ENCODE data around the gene ENAH. TPM values are rescaled to one million over a fixed set of nuclear protein-coding genes. Genes with fewer than 3 reads are reported as not detected.

Gene ENAH
- total RNA-seq, 1 experiment from 2014 or later: 100 TPM

- Histone ChIP-seq H3K4me2 (ENCODE audit: low read length) (no peak overlapping the region), H2AFZ (ENCODE audit: low read depth, low read length, poor library complexity, severe bottlenecking) (no peak overlapping the region), H3K36me3 (ENCODE audit: control insufficient read depth in 1 of 2, insufficient read depth in 2 of 2, low read length in 2 of 2) (0 out of 4 replicates have a peak, but pooled peaks cover 4 to 6% of the 10 kb centered on the region in 2 experiments), H3K27me3 (ENCODE audit: insufficient read depth, low read length) (no peaks in the 10 kb centered on the region), H3K27ac (ENCODE audit: low read depth, low read length) (no peak overlapping the region), H3K9me3 (ENCODE audit: control insufficient read depth in 1 of 2, insufficient read depth in 1 of 2, low read depth in 1 of 2, low read length in 2 of 2) (no peaks in the 10 kb centered on the region), H4K20me1 (ENCODE audit: insufficient read depth) (no peaks in the 10 kb centered on the region), H3K9me2 (ENCODE audit: insufficient read depth) (no peaks in the 10 kb centered on the region), H3K4me3 (replicated peaks in 1 of 2; ENCODE audit: low read depth in 1 of 2, low read length in 2 of 2) (no peak overlapping the region), H3K4me1 (ENCODE audit: control insufficient read depth in 1 of 2, insufficient read depth in 2 of 2, low read length in 2 of 2) (no peaks in the 10 kb centered on the region), H3K9ac (ENCODE audit: low read length) (no peak overlapping the region), H3K79me2 (ENCODE audit: insufficient read depth, low read length) (no peaks in the 10 kb centered on the region)
- intact Hi-C loops (cut with micrococcal nuclease): no loop called here
- ChIA-PET RAD21 (ENCODE audit: low non-redundant PET in 1 of 2, low total read pairs in 2 of 2, uncharacterized antibody in 2 of 2, unreplicated experiment in 2 of 2) (no interaction called here), POLR2A (no interaction called here), CTCF (no interaction called here)
- TF ChIP-seq POLR2A (IDR thresholded peaks at IDR 0.05; ENCODE audit: borderline replicate concordance, extremely low read depth, insufficient read depth, insufficient read length) (no peak), ZNF274 (IDR thresholded peaks at IDR 0.05; ENCODE audit: low read depth, low read length) (no peak), JUND (IDR thresholded peaks at IDR 0.05) (no peak), YY1 (IDR thresholded peaks at IDR 0.05; ENCODE audit: extremely low read depth, insufficient replicate concordance, low read depth, low read length) (no peak)
- no TSS peak for BruUV-seq (replicated peaks)
- DNase-seq (ENCODE audit: low read depth, low spot score) (no peak), ATAC-seq (no peak)
Observed at GRCh38 chr1:225494789-225495359, 158.0 kb downstream of the ENAH start.

DNA sequence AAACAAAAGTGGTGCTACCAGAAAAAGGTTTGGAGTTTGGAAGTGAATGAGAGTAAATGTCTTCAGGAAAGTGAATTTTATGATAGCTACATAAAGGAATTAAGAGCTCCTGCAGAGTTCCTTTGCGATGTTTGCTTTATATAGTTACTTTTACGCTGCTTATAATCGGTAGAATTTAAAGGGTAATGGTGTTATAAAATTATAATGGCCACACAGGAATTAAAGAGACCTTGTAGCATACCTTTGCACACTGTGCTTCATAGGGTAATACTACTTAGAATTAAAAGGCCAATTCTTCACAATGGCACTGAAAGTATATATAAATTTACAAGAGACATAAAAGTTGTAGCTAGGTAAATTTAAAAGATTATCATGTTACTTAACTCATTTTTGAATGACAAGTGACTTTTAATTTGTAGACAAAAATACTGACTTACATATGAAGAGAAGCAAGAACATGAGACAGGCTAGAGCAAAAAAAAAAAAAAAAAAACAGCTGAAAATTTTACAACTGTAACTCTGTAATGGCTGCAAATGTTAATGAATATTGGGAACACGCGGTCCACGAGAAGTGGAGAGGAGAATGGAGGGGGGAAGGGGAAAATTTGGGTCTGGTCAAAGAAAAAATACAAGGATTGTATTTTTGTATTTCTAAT, 159.2 kb downstream of the ENAH start:
- ChIA-PET RAD21 (ENCODE audit: low non-redundant PET in 1 of 2, low total read pairs in 2 of 2, uncharacterized antibody in 2 of 2, unreplicated experiment in 2 of 2) (no interaction called here), POLR2A (no interaction called here), CTCF (interaction anchor here (0.8 to 1.2 kb wide), 2 partner anchors 11 to 284 kb away, joined by 3 read pairs; partner anchors contain the start of gene SRP9)
- Histone ChIP-seq H3K27ac (ENCODE audit: low read depth, low read length) (no peak overlapping the region), H3K9ac (ENCODE audit: low read length) (no peak overlapping the region), H3K4me2 (ENCODE audit: low read length) (no peak overlapping the region), H3K9me3 (ENCODE audit: control insufficient read depth in 1 of 2, insufficient read depth in 1 of 2, low read depth in 1 of 2, low read length in 2 of 2) (no peaks in the 10 kb centered on the region), H3K27me3 (ENCODE audit: insufficient read depth, low read length) (no peaks in the 10 kb centered on the region), H3K4me3 (replicated peaks in 1 of 2; ENCODE audit: low read depth in 1 of 2, low read length in 2 of 2) (no peak overlapping the region), H4K20me1 (ENCODE audit: insufficient read depth) (no peaks in the 10 kb centered on the region), H2AFZ (ENCODE audit: low read depth, low read length, poor library complexity, severe bottlenecking) (no peak overlapping the region), H3K79me2 (ENCODE audit: insufficient read depth, low read length) (no peaks in the 10 kb centered on the region), H3K36me3 (ENCODE audit: control insufficient read depth in 1 of 2, insufficient read depth in 2 of 2, low read length in 2 of 2) (0 out of 4 replicates have a peak, but pooled peaks cover 4 to 5% of the 10 kb centered on the region in 2 experiments), H3K9me2 (ENCODE audit: insufficient read depth) (no peaks in the 10 kb centered on the region), H3K4me1 (ENCODE audit: control insufficient read depth in 1 of 2, insufficient read depth in 2 of 2, low read length in 2 of 2) (no peaks in the 10 kb centered on the region)
- BruUV-seq (replicated peaks): no TSS peak
- no peak for DNase-seq (ENCODE audit: low read depth, low spot score)
- no peak for TF ChIP-seq FOSL1 (IDR thresholded peaks at IDR 0.05; ENCODE audit: low read depth)
- TF ChIP-seq POLR2AphosphoS5 (IDR thresholded peaks at IDR 0.05; ENCODE audit: low read depth, low read length): no peak
- no peak for TF ChIP-seq CBX3 (IDR thresholded peaks at IDR 0.05; ENCODE audit: low read depth)
- TF ChIP-seq ZFX (IDR thresholded peaks at IDR 0.05): no peak
- TF ChIP-seq, protein P1, sequence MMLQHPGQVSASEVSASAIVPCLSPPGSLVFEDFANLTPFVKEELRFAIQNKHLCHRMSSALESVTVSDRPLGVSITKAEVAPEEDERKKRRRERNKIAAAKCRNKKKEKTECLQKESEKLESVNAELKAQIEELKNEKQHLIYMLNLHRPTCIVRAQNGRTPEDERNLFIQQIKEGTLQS (IDR thresholded peaks at IDR 0.05): no peak
- intact Hi-C loops (cut with micrococcal nuclease): no loop called here
- no peak for ATAC-seq
